Measurements from ENCODE around the gene ELFN1. TPM values are rescaled to one million over a fixed set of nuclear protein-coding genes. Genes with fewer than 3 reads are reported as not detected.

Gene ELFN1
- total and polyA plus RNA-seq, 4 donors = 0.43 to 3.5 (median 3.4) TPM

- peak; percentile 36 for DNase-seq (ENCODE audit: low spot score)
- Histone ChIP-seq H3K27ac (ENCODE audit: low read depth in 1 of 2, low read length in 2 of 2) (peak overlapping the region in 1 of 2 donors; percentile 45), H3K9ac (ENCODE audit: low read depth in 1 of 2, low read length in 2 of 2) (no peak overlapping the region), H3K36me3 (ENCODE audit: control insufficient read depth in 4 of 4, insufficient read depth in 3 of 4, low read depth in 1 of 4, low read length in 3 of 4) (no peaks in the 10 kb centered on the region), H3K4me3 (ENCODE audit: low read depth in 1 of 3, low read length in 3 of 3) (no peak overlapping the region), H3K4me1 (ENCODE audit: control insufficient read depth in 4 of 4, insufficient read depth in 4 of 4, low read length in 3 of 4) (peaks cover 17 to 37% (median 30%) of the 10 kb centered on the region in 4 donors), H3K9me3 (ENCODE audit: control insufficient read depth in 4 of 4, low read length in 3 of 4) (no peaks in the 10 kb centered on the region), H3K27me3 (ENCODE audit: control insufficient read depth in 4 of 4, insufficient read depth in 4 of 4, low read length in 3 of 4) (no peaks in the 10 kb centered on the region)
- TF ChIP-seq FOXA1 (IDR thresholded peaks at IDR 0.05) = no peak
- TF ChIP-seq GABPA (IDR thresholded peaks at IDR 0.05 in 1 of 2, conservative IDR thresholded peaks at IDR 0.05 in 1 of 2) = no peak
- TF ChIP-seq HNF4G (IDR thresholded peaks at IDR 0.05) = no peak
- TF ChIP-seq FOXA2 (IDR thresholded peaks at IDR 0.05) = no peak
- no peak for TF ChIP-seq EGR1 (IDR thresholded peaks at IDR 0.05; ENCODE audit: low read depth in 2 of 2)
- no peak for TF ChIP-seq JUND (IDR thresholded peaks at IDR 0.05)
- no peak for TF ChIP-seq CTCF (IDR thresholded peaks at IDR 0.05; ENCODE audit: low read depth, low read length, missing input control)
- TF ChIP-seq SP1 (IDR thresholded peaks at IDR 0.05) = no peak
- TF ChIP-seq RXRA (IDR thresholded peaks at IDR 0.05) = no peak
- no peak for TF ChIP-seq REST (IDR thresholded peaks at IDR 0.05)
- no peak for TF ChIP-seq RAD21 (IDR thresholded peaks at IDR 0.05)
- no peak for TF ChIP-seq TAF1 (conservative IDR thresholded peaks at IDR 0.05)
- TF ChIP-seq ZBTB33 (IDR thresholded peaks at IDR 0.05) = no peak
- TF ChIP-seq NR2F2 (IDR thresholded peaks at IDR 0.05) = no peak
- no peak for TF ChIP-seq YY1 (IDR thresholded peaks at IDR 0.05)
- TF ChIP-seq ATF3 (IDR thresholded peaks at IDR 0.05) = no peak
- TF ChIP-seq HNF4A (conservative IDR thresholded peaks at IDR 0.05) = no peak
- no peak for TF ChIP-seq MAX (IDR thresholded peaks at IDR 0.05)
- 79% methylated on average over 20 of the region's 20 CpGs for WGBS
Observed at GRCh38 chr7:1716263-1717094, 46.4 kb downstream of the ELFN1 start.
